Tibial artery (tissue), 4 donors: ENCODE measurements around the gene MYORG.

Source experiments
- DNase-seq, 2 donors: peaks; one replicate each; pipeline ENCODE4 v3.0.0-alpha.2; 2019
- H3K27ac ChIP-seq, 2 donors: fragments of 200-600 bp; sonication (generic) in 1 of 2; 1 replicate in 1 of 2; 2 replicates in 1 of 2; pipeline ENCODE4 v1.5.1; 2018 to 2019; ENCODE audit warnings: mild to moderate bottlenecking in 1 of 2
- H3K27me3 ChIP-seq, 2 donors: fragments of 200-600 bp; sonication (generic) in 1 of 2; one replicate each; pipeline versions ENCODE4 v1.5.1 to v1.6.0; 2016 to 2019
- H3K36me3 ChIP-seq, 3 donors: fragments of 200-600 bp; sonication (generic) in 2 of 3; one replicate each; pipeline ENCODE4 v1.5.1; 2016 to 2019; ENCODE audit warnings: mild to moderate bottlenecking in 2 of 3
- H3K4me1 ChIP-seq, 4 donors: fragments of 200-600 bp; sonication (generic) in 2 of 4; 1 replicate in 3 of 4; 2 replicates in 1 of 4; pipeline ENCODE4 v1.5.1; 2016 to 2019
- H3K4me3 ChIP-seq, 2 donors: fragments of 200-600 bp; sonication (generic) in 1 of 2; 1 replicate in 1 of 2; 2 replicates in 1 of 2; pipeline ENCODE4 v1.5.1; 2018 to 2019; ENCODE audit warnings: mild to moderate bottlenecking in 2 of 2
- H3K9me3 ChIP-seq, 3 donors: fragments of 200-600 bp; sonication (generic) in 1 of 3; one replicate each; pipeline ENCODE4 v1.5.1; 2016 to 2019
- CTCF ChIP-seq, 2 experiments: fragments of 200-600 bp in 1 of 2; fragments of 450-650 bp in 1 of 2; IDR thresholded peaks; one replicate each; pipeline ENCODE4 v1.5.1; 2017 to 2019; ENCODE audit warnings: antibody characterized with exemption in 2 of 2, mild to moderate bottlenecking in 1 of 2, moderate library complexity in 1 of 2
- intact Hi-C: fragments of 100-400 bp; cut with DNase I; formaldehyde crosslinking; loops from one replicate; pipeline ENCODE4 v1.15.0; 2023; ENCODE audit warnings: low total_unique reads

Gene MYORG

DNA sequence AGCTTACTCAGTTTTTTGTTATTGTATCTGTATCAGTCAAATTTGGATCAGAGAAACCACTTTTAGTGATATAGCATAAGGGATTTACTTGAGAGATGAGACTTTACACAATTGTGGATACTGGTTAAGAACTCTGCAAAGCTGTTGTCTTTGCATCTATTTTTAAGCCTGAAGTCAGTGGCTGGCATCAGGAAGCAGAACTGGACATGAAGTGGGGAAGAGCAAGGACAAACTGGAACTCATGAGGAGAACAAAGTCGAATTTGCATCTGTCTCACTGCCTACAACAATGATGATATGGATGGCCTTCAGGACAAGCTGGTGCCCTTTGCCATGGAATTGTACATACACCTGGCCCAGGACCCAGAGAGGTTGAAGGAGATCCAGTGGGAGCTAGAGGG lies 15.8 kb upstream of the MYORG start:
- no peak for DNase-seq
- Histone ChIP-seq H3K27ac (no peak overlapping the region), H3K4me3 (no peak overlapping the region), H3K4me1 (no peaks in the 10 kb centered on the region), H3K27me3 (no peaks in the 10 kb centered on the region), H3K36me3 (peaks cover 0 to 4% (median 1%) of the 10 kb centered on the region in 3 donors), H3K9me3 (no peaks in the 10 kb centered on the region)
- TF ChIP-seq CTCF (IDR thresholded peaks at IDR 0.05) = no peak
- intact Hi-C loops = no loop called here

- Histone ChIP-seq H3K9me3 (no peaks in the 10 kb centered on the region), H3K27me3 (no peaks in the 10 kb centered on the region), H3K4me1 (no peaks in the 10 kb centered on the region), H3K27ac (no peak overlapping the region), H3K4me3 (no peak overlapping the region), H3K36me3 (no peaks in the 10 kb centered on the region)
- no peak for TF ChIP-seq CTCF (IDR thresholded peaks at IDR 0.05)
- DNase-seq = no peak
- intact Hi-C loops = no loop called here
Observed at GRCh38 chr9:34387239-34387638, 10.5 kb upstream of the MYORG start.

DNA sequence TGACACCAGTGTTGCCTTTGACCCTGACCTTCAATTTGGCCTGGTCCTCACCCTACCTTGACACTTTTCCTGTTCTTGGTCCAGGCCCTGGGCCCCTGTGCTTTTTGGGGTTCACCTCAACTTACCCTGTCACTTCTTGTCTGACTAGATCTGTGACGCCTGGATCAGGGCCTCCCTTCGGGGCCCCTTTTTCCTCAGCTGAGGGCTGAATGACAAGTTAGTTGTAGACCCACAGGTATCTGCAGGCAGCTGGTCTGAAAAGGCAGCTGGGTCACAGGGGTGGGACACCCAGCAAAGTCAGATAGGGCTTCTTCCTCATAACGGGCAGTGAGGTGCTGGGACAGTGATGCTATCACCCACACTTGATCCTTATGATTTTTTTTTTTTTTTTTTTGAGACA lies 10.0 kb upstream of the MYORG start:
- no peaks in the 10 kb centered on the region for H3K9me3 ChIP-seq
- intact Hi-C loops = no loop called here
- H3K27ac ChIP-seq = no peak overlapping the region
- H3K4me1 ChIP-seq = no peaks in the 10 kb centered on the region
- H3K27me3 ChIP-seq = no peaks in the 10 kb centered on the region
- TF ChIP-seq CTCF (IDR thresholded peaks at IDR 0.05) = no peak
- no peak for DNase-seq
- H3K4me3 ChIP-seq = no peak overlapping the region
- no peaks in the 10 kb centered on the region for H3K36me3 ChIP-seq

GRCh38 chr9:34385561-34386230 lies 9.0 kb upstream of the MYORG start:
- DNase-seq = no peak
- Histone ChIP-seq H3K27ac (no peak overlapping the region), H3K27me3 (no peaks in the 10 kb centered on the region), H3K4me1 (peaks cover 0 to 6% (median 6%) of the 10 kb centered on the region in 4 donors), H3K4me3 (no peak overlapping the region), H3K9me3 (no peaks in the 10 kb centered on the region), H3K36me3 (no peaks in the 10 kb centered on the region)
- intact Hi-C loops = no loop called here
- TF ChIP-seq CTCF (IDR thresholded peaks at IDR 0.05) = no peak

DNA sequence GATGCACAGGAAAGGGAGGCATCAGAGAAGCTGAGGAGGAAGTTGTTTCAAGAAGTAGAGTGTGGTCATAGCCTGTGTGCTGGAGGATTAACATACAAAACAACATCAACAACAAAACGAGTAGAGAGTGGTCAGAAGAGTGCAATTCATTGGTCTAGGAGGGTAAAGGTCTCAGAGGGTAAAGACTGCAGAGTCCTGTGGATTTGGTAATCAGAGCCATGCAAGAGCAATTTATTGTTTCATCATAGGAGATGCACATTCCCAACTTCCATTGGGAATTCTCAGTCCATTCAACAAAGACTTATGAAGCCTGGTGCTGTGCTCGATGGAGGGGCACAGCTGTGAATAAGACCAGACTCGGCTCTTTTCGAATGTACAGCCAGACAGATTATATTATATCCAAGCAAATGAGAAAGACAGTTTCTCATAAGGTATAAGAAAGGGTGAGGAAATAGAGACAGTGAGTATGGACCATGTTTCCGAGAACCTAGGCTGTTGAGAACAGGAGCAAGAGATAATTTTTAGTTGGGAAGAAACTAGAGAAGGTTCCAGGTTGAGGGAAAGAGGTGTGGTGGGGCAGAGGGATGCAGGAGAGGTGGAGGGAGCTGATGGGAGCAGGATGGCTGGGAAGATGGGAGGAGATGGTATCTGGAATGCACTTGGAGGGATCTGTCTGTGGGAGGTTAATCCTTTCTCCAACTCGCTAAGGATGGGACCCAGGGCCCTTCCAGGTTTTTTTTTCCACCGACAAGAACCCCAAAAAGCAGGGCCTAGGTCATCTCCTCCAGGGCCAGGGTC lies 7.9 kb upstream of the MYORG start:
- Histone ChIP-seq H3K4me3 (no peak overlapping the region), H3K27me3 (no peaks in the 10 kb centered on the region), H3K27ac (no peak overlapping the region), H3K9me3 (no peaks in the 10 kb centered on the region), H3K36me3 (no peaks in the 10 kb centered on the region), H3K4me1 (peaks cover 0 to 17% (median 15%) of the 10 kb centered on the region in 4 donors)
- intact Hi-C loops = no loop called here
- TF ChIP-seq CTCF (IDR thresholded peaks at IDR 0.05) = no peak
- DNase-seq = no peak
